Measurements from ENCODE around the gene KLF9.
A peak's percentile ranks its signal among the peaks of the same experiment; 100 is the strongest.

Gene KLF9

GRCh38 chr9:70413799-70414775 lies at the start of gene KLF9:
TSS of gene KLF9 (minus strand) at chr9:70414657. CDS start at chr9:70413363, 1,294 bp downstream.
- Histone ChIP-seq H3K4me1 (ENCODE audit: insufficient read depth, low read length, severe bottlenecking) (peaks cover 61% of the 10 kb centered on the region), H3K9me2 (ENCODE audit: low read depth, low read length) (no peaks in the 10 kb centered on the region), H3K4me2 (ENCODE audit: low read length) (peak within 1 kb of the TSS; percentile 83), H3K9ac (ENCODE audit: low read length) (peak within 1 kb of the TSS; percentile 65), H3K9me3 (ENCODE audit: low read length) (no peaks in the 10 kb centered on the region), H3K27ac (ENCODE audit: low read depth, low read length, poor library complexity, severe bottlenecking) (peak within 1 kb of the TSS; percentile 86), H3F3A (ENCODE audit: insufficient read depth, low read length) (peaks cover 10% of the 10 kb centered on the region; the same call in 1 of the 2 replicates), H3K27me3 (ENCODE audit: insufficient read depth, low read length) (no peaks in the 10 kb centered on the region), H4K20me1 (ENCODE audit: insufficient read depth, low read length) (no peaks in the 10 kb centered on the region), H3K36me3 (ENCODE audit: insufficient read depth, low read length) (no peaks in the 10 kb centered on the region), H3K79me2 (ENCODE audit: insufficient read depth, low read length) (no peaks in the 10 kb centered on the region), H3K4me3 (ENCODE audit: low read depth, low read length, poor library complexity, severe bottlenecking) (peak within 1 kb of the TSS; percentile 68), H2AFZ (ENCODE audit: low read length) (peak within 1 kb of the TSS; percentile 59)
- TF ChIP-seq CTCF (IDR thresholded peaks at IDR 0.05; ENCODE audit: low read length) (no peak), EZH2 (IDR thresholded peaks at IDR 0.05; ENCODE audit: borderline replicate concordance, low read length) (no peak)

GRCh38 chr9:70463877-70464276 lies 49.4 kb upstream of the KLF9 start:
- Histone ChIP-seq H3F3A (ENCODE audit: insufficient read depth, low read length) (no peaks in the 10 kb centered on the region), H3K4me2 (ENCODE audit: low read length) (no peak overlapping the region), H2AFZ (ENCODE audit: low read length) (no peak overlapping the region), H3K4me1 (ENCODE audit: insufficient read depth, low read length, severe bottlenecking) (no peaks in the 10 kb centered on the region), H3K79me2 (ENCODE audit: insufficient read depth, low read length) (no peaks in the 10 kb centered on the region), H3K4me3 (ENCODE audit: low read depth, low read length, poor library complexity, severe bottlenecking) (no peak overlapping the region), H3K9ac (ENCODE audit: low read length) (no peak overlapping the region), H3K27ac (ENCODE audit: low read depth, low read length, poor library complexity, severe bottlenecking) (no peak overlapping the region), H3K9me2 (ENCODE audit: low read depth, low read length) (no peaks in the 10 kb centered on the region), H4K20me1 (ENCODE audit: insufficient read depth, low read length) (no peaks in the 10 kb centered on the region), H3K27me3 (ENCODE audit: insufficient read depth, low read length) (0 out of 2 replicates have a peak, but pooled peaks cover 5% of the 10 kb centered on the region), H3K36me3 (ENCODE audit: insufficient read depth, low read length) (no peaks in the 10 kb centered on the region), H3K9me3 (ENCODE audit: low read length) (no peaks in the 10 kb centered on the region)
- TF ChIP-seq EZH2 (IDR thresholded peaks at IDR 0.05; ENCODE audit: borderline replicate concordance, low read length) (no peak), CTCF (IDR thresholded peaks at IDR 0.05; ENCODE audit: low read length) (no peak)

- Histone ChIP-seq H3K27me3 (ENCODE audit: insufficient read depth, low read length) (0 out of 2 replicates have a peak, but pooled peaks cover 5% of the 10 kb centered on the region), H3K4me2 (ENCODE audit: low read length) (no peak overlapping the region), H3K4me3 (ENCODE audit: low read depth, low read length, poor library complexity, severe bottlenecking) (no peak overlapping the region), H3K27ac (ENCODE audit: low read depth, low read length, poor library complexity, severe bottlenecking) (no peak overlapping the region), H3K79me2 (ENCODE audit: insufficient read depth, low read length) (no peaks in the 10 kb centered on the region), H2AFZ (ENCODE audit: low read length) (no peak overlapping the region), H3F3A (ENCODE audit: insufficient read depth, low read length) (no peaks in the 10 kb centered on the region), H3K9me3 (ENCODE audit: low read length) (no peaks in the 10 kb centered on the region), H3K9ac (ENCODE audit: low read length) (no peak overlapping the region), H4K20me1 (ENCODE audit: insufficient read depth, low read length) (no peaks in the 10 kb centered on the region), H3K9me2 (ENCODE audit: low read depth, low read length) (no peaks in the 10 kb centered on the region), H3K36me3 (ENCODE audit: insufficient read depth, low read length) (no peaks in the 10 kb centered on the region), H3K4me1 (ENCODE audit: insufficient read depth, low read length, severe bottlenecking) (no peaks in the 10 kb centered on the region)
- no peak for TF ChIP-seq EZH2 (IDR thresholded peaks at IDR 0.05; ENCODE audit: borderline replicate concordance, low read length)
- TF ChIP-seq CTCF (IDR thresholded peaks at IDR 0.05; ENCODE audit: low read length): no peak
These were observed 47.8 kb upstream of the KLF9 start for GRCh38 chr9:70462300-70462699.
